GF-D8 (cell line): Measurements from ENCODE around the gene ZDHHC20.
"Not testable (repeated sequence)": the region's sequence is repeated elsewhere in the genome, so short reads cannot be mapped to it uniquely, and the experiment has no call there.

ENCODE experiments used
- DNase-seq: peaks from one replicate; lab custom pipeline; 2025; lab: John Stamatoyannopoulos, UW

The ZDHHC20 gene

DNA sequence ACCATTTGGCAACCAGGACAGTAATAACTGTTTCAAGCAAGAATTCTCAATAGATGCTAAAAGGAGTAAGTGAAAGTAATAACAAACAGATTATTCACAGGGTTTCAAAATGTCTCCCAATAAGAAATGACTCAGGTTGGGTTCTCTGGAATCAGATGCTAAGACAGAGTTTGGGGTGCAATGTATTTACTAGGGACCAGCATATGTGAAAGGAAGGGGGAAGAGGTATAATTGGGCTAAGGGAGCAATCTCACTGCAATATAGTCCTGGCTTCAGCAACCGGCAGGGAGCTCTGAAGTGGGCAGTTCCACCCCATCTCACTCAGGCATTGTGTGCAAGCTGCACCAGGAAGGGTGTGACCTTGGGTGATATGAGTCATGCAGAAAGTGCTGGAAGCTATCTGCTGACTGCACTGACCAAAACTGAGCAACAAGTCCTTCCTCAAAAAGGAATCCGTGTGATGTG lies 23.4 kb downstream of the ZDHHC20 start:
- DNase-seq: no peak

DNA sequence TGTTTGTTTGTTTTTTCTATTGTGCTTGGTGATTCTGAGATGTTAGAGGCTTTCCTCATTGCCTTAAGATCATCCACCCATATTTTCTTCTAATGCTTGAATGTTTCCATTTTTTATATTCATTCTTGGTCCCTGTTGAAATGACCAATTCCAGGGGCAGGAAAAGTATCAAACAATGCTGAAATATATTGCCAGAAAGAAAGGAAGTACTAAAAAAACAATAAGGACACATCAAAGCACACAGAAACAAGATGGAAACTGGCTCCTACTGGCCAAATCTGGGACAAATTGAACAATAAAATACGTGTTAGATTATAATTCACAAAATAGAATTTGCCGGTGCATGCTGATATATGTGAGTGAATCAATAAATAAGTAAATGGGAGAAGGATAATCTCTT lies 23.9 kb downstream of the ZDHHC20 start:
- DNase-seq: no peak

DNA sequence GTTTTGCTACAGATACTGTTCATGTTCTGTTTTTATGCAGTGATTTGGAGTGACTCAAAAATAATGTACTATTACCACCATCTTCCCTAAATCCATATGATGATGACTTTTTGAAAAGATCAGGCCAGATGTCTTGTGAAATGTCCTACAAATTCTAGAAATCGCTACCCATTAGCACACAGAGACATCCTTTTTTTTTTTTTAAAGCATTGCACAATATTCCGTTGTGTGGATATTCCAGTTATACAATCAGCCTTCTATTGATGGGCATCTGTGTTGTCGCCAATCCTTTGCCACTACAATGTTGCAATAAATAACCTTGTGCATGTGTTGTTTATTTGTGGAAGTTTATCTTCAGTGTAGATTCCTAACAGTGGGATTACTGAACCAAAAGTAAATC lies 24.5 kb downstream of the ZDHHC20 start:
- DNase-seq: no peak

DNA sequence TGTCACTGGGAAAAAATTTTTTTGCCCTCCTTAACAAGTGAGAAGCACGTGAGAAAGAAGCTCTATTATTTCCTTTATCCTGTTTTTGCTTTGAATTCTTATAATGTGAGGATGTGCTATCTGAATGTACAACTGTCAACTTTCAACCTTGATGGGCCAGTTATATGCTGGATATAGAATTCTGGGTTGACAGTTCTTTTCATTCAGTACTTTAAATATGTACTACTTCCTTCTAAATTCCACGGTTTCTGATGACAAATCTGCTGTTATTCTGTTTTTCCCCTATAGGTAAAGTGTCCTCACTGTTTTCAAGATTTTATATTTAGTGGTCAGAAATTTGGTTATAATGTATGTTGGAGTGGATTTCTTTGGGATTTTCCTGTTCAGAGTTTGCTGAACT lies 29.9 kb downstream of the ZDHHC20 start:
- no peak for DNase-seq

DNA sequence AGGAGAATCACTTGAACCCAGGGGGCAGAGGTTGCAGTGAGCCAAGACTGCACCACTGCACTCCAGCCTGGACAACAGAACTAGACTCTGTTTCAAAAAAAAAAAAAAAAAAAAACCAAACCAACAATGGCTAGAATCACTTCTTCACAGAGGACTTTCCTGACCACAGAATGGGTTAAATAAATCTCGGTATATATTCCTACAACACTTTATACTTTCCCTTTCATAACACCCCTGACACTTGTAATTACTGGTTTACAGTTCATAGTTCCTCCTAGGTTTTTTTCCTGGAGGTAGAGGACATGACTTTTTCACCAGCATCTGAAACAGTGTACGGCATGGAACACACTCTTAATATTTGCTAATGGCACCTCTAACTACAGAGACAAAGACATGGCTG lies 31.4 kb downstream of the ZDHHC20 start:
- no peak for DNase-seq

DNA sequence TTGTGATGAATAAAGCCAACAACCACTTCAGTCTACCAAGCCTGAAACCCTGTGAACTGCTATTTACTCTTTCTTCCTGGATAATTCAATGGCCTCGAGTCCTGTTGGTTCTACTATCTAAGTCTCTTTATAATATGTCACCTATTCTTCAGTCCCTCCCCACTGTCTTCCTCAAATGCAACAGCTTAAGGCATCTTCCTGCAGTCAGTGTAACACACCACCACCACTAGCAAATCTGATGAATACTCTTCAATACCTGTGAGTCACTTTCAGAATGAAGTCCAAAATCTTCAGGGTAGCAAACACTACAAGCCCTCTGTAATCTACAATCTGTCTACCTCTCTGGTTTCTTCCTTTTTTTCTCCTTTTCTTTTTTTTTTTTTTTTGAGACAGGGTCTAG lies 32.9 kb downstream of the ZDHHC20 start:
- DNase-seq: no peak

DNA sequence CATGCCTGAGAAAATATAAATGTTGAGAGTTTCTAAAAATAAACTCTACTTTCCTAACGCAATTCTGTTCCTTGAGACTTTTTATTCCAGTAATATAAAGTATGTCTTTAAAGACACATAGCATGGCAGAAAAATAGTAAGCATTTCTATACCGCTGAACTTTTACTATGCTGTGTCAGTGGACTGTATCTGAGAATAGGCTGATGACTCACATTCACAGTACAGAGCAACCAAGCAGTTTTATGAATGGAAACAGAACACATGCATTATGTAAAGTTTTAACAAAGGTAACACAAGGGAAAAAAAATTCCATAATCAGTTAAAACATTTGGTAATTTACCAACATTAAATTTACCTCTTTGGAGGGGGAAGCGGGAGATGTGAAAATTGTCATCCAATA lies 38.4 kb downstream of the ZDHHC20 start:
- no peak for DNase-seq

DNA sequence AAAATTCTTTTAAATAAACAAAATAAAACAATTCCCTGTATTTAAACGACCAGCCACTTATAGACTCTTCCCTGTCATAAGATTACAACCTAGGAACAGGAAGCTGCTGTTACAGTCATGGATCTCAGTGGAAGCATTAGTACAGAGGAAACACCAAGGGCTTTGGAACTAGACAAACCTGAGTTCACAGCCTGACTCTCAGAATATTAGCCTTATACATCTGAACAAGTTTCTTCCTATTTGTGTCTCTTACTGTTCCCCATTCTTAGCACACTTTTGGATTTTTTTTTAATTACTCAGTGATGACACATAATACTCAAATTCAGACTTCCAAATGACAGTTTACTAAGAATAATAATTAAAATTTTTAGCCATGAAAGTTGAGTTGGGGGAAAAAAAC lies 46.1 kb downstream of the ZDHHC20 start:
- no peak for DNase-seq

DNA sequence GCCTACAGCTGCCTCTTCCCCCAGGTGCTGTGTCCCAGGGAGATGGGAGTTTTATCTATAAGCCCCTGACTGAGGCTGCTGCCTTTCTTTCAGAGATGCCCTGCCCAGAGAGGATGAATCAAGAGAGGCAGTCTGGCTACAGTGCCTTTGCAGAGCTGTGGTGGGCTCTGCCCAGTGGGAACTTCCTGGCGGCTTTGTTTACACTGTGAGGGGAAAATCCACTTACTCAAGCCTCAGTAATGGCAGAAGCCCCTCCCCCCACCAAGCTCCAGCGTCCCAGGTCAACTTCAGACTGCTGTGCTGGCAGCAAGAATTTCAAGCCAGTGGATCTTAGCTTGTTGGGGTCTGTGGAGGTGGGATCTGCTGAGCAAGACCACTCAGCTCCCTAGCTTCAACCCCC lies 48.6 kb downstream of the ZDHHC20 start:
- not testable (repeated sequence) for DNase-seq

DNA sequence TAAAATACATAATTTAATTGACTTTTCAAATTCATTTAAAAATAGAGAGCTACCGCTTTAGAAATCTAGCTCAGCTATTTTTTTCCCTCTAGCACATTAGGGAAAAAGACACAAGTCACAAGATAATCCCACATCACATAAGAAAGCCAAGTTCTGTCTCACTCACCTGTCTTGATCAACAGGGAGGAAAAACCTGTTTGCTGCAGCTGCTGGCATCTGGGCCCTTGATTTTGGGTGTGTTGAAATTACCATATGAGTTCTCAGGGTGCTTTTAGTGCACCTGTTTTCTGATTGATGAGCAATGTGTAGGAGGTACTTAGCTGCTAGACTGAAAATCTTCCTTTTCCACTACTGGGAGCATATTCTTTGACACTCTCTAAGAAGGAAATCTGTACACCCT lies 53.8 kb downstream of the ZDHHC20 start:
- no peak for DNase-seq

DNA sequence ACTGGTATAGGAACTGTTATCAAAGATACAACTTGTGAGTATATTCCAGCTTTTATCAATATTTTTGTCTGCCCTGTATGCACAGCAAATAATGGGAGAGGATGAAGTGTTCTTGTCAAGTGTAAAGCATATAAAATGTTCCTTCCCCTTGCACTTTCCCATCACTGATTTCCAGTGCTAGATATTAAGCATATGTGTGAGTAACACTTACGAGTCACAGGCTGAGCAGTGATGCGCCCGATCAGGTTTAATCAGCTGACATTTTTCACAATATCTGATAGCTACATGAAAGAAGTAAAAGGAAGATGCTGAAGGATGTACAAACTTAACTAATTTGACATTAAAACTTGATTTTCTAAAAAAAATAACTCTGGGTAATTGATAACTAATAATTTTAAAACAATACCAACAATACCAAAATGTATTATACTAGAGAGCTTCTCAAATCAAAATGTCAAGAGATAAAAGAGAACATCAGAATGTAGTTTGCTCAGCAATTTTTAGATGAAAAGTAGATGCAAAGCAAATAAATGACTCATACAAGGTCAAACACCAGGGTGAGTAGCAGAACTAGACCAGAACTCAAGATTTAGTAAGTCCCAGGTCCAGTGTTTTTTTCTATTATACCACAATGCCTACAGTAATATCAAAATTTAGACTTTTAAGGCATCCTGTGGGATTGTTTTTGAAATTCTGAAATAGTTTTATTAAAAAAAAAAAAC lies 56.4 kb downstream of the ZDHHC20 start:
- no peak for DNase-seq

DNA sequence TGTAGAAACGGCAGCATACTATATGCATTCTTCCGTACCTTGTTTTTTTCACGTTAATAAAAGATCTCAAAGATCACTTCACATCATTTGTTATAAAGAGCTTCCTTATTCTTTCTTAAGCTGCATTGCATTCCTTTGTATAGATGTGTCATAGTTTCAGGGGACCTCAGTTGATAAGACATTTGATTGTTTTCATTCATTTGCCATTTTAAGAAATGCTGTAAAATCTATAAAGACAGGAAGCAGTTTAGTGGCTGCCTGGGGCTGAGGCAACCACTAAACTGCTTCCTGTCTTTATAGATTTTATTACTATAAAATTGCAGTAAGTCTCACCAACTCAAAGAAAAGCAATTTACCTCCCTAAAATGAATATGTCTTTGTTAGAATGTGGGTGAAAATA lies 59.4 kb downstream of the ZDHHC20 start:
- DNase-seq: peak; percentile 52

DNA sequence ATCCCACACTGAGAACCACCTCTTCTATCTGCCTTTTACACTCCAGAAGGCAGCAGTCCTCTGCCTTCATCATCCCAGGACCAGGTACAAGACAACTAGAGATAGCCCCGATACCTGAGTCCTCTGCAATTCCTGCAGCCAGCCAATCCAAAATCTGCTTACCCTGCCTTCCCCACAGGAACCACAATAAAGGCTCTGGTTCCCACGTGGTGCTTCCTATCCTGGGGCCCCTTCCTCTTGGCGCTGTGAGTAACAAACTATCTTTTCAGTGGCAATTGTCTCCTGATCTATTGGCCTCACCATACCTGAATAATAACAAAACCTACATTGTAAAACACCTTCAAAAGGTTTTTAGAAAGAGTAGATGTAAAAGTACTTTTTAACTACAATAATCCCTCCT lies 63.1 kb downstream of the ZDHHC20 start:
- DNase-seq: peak; percentile 18

DNA sequence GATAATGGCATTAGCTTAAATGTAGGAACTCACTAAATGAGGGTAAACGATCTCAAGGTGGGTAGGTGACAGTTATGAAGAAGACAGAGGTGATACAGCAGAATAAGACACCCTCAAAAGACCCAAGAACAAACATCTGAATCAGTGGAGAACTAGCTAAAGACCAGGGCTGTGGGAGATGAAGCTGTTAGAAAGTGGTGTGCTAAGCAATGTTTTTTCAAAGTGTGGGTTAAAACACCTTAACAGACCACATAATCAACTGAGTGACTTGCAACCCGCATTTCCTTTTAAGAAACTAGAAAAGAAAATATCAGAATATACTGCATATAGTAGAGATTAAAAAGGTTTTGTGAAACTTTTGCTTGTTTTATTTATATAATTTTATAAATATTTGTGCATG lies 70.0 kb downstream of the ZDHHC20 start:
- no peak for DNase-seq

DNA sequence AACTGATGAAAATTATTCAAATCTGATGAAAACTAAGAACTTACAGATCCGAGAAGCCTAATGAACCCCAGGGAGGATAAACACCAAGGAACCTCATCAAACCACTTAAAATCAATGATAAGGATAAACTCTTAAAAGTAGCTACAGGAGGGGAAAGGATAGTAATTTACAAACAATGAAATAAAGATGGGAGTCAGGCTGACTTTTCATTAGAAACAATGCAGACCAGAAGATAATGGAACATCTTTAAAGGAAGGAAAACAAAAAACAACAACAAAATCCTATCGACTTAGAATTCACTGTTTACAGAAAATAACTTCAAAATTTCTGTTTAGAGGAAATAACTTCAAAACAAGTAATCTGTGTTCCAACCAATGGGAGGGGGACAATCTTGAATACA lies 73.4 kb downstream of the ZDHHC20 start:
- DNase-seq: no peak

DNA sequence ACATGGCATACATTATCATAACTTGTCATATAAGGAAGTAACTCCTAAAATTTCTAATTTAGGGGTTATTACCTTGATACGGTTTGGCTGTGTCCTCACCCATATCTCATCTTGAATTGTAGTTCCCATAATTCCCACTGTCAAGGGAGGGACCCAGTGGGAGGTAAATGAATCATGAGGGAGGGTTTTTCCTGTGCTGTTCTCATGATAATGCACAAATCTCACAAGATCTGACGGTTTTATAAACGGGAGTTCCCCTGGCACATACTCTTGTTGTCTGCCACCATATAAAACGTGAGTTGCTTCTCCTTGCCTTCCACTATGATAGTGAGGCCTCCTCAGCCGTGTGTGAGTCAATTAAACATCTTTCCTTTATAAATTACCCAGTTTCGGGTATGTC lies 76.0 kb downstream of the ZDHHC20 start:
- no peak for DNase-seq

DNA sequence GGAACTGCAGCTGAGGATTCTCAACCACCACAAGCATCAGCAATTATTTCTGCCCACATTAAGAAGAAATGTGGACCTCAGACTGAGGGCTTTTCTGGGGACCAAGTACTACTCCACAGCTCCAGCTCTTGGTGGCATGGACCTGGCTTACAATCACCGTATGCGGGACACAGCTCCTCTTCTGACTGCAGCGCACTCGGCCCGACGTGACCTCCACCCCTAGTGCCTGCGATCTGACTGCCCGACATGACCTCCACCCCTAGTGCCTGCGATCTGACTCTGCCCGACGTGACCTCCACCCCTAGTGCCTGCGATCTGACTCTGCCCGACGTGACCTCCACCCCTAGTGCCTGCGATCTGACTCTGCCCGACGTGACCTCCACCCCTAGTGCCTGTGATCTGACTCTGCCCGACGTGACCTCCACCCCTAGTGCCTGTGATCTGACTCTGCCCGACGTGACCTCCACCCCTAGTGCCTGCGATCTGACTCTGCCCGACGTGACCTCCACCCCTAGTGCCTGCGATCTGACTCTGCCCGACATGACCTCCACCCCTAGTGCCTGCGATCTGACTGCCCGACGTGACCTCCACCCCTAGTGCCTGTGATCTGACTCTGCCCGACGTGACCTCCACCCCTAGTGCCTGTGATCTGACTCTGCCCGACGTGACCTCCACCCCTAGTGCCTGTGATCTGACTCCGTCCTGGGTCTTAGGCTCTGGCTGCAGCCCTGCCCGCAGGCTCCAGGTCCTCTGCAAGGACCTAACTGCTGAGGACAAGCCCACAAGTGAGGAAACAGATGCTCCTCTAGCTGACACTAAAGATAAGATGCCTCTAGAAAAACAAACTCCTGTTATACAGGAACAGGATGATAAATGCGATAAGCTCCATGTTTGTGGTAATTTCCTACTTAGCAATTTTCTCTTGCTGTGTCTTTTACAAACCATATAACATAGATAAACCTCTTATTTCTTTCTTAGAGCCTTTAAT lies 81.8 kb downstream of the ZDHHC20 start:
- DNase-seq: peak; percentile 98

DNA sequence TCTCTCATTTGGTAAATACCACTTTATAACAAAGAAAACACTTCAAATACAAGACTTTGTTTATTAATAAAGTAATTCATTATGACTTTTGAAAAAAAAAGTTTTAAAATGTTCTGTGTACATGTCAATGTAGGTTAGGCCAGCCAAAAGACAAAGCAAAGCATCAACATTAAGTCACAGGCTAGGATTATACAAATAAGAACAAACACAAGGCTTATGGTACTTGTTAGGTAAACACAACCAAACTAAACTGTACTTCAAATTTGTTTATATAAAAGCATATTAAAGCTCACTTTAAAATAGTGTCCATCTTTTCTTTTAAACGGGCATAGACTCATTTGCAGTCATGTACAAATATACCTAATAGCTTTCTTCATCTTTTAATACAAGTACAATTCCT lies 86.6 kb downstream of the ZDHHC20 start:
- DNase-seq: no peak

DNA sequence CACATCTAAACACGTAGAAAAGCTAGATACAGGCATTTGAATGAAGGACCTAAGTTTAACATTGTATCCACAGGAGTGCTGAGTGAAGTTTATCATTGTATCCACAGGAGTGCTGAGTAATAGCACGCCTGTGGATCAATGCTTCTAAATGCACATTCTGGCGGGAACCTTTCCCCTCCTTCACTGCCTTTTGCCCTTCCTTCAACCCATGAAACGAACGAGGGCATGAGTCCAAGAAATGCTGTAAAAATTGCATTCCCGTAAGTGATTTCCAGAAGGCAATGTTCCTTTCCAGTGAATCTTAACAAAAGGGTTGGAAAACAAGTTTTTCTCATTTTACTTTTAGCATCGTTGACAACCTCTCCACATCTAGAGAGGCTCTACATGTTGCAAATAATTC lies 88.1 kb downstream of the ZDHHC20 start:
- no peak for DNase-seq

DNA sequence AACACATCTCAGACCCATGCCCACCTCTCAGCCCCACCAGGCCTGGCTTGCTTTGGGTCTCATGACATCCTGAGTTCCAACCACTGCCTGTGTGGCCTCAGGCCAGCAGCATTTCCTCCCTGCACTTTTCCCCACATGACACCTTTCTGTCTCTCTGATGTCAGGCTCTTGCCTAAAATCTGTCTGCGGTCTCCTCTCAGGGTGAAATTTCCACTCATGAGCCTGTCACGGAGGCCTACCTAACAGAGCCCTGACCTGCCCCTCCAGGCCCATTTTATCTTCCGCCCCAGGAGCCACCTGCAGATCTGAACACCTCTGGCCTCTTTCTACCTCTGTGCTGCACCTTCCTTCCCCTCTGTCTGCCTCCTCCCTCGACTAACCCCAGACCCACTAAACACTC lies 93.5 kb downstream of the ZDHHC20 start:
- DNase-seq: no peak

DNA sequence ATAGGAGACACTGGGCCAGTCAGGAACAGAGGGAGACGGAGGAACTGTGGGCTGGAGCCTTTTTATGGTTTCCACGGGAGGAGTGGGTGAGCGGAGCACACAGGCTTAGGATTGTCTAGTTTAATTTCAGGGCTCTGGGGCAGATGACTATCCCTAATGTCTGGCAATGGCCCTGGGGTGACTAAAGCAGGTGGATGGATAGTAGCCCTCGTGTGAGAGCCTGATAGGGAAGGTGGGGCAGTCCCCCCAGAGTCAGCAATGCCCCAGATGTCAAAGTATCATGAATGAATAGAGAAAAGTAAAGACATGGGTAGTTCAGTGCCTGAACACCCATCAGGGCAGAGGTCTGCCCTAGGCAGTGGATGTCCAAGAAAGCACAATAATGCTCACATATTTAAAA lies 94.2 kb downstream of the ZDHHC20 start:
- DNase-seq: no peak

DNA sequence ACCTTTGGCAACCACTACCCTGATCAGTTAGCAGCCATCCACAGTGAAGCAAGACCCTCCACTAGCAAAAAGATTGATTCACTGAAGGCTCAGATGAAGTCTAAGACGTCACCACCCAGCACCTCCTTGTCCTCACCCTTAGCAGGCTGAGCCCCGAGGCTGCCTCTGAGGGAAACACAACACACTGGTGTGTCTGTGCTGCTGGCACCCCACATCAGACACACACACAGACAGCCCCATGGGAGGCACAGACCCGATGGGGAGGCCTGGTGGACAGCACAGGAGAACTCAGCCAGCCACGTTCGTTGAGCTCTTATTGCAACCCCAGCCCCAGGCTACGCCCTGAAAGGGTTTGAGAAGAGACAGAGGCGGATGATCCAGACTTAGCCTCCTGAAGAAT lies 94.7 kb downstream of the ZDHHC20 start:
- no peak for DNase-seq

DNA sequence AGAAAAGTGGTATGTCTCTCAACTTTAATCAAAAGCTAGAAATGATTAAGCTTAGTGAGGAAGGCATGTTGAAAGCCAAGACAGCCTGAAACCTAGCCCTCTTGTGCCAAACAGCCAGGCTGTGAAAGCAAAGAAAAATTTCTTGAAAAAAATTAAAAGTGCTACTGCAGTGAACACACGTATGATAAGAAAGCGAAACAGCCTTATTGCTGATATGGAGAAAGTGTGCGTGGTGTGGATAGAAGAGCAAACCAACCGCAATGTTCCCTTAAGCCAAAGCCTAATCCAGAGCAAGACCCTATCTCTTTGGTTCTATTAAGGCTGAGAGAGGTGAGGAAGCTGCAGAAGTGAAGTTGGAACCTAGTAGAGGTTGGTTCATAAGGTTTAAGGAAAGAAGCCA lies 96.4 kb downstream of the ZDHHC20 start:
- DNase-seq: no peak
